D721Med (cell line): Measurements from ENCODE around the gene DNAJB6.

Source experiments
- DNase-seq: peaks from one replicate; pipeline ENCODE4 v3.0.0; 2011; ENCODE audit warnings: low spot score; ENCODE audit not compliant: insufficient read length
- FAIRE-seq: peaks from 2 replicates; lab custom pipeline; 2011; peaks lifted over from hg19 to GRCh38; lab: Jason Lieb, UNC
- CTCF ChIP-seq: IDR thresholded peaks from 2 replicates; pipeline ENCODE4 v1.5.1; 2012; ENCODE audit warnings: mild to moderate bottlenecking, control low read depth; ENCODE audit not compliant: insufficient read depth; ENCODE audit errors: missing control alignments

DNAJB6 gene

GRCh38 chr7:157462419-157462771, 125.6 kb downstream of the DNAJB6 start:
- DNase-seq, result no peak
- FAIRE-seq, result no peak
- TF ChIP-seq CTCF, result no peak

GRCh38 chr7:157462840-157463239, 126.0 kb downstream of the DNAJB6 start:
- no peak for TF ChIP-seq CTCF
- FAIRE-seq, result no peak
- no peak for DNase-seq

GRCh38 chr7:157463245-157463644, 126.4 kb downstream of the DNAJB6 start:
- FAIRE-seq (no peak), DNase-seq (no peak)
- no peak for TF ChIP-seq CTCF

- DNase-seq (peak; percentile 75), FAIRE-seq (no peak)
- no peak for TF ChIP-seq CTCF
These were observed 127.5 kb downstream of the DNAJB6 start for GRCh38 chr7:157464111-157464970.

- DNase-seq (no peak), FAIRE-seq (no peak)
- no peak for TF ChIP-seq CTCF
These were observed 128.4 kb downstream of the DNAJB6 start for GRCh38 chr7:157464971-157465886.

- DNase-seq (no peak), FAIRE-seq (no peak)
- no peak for TF ChIP-seq CTCF
These were observed 129.4 kb downstream of the DNAJB6 start for GRCh38 chr7:157465891-157466866.
